Hepatic stellate cell (primary cell): ENCODE data around the gene SLC35B3.
A peak's percentile ranks its signal among the peaks of the same experiment; 100 is the strongest.
"Not testable (repeated sequence)": the region's sequence is repeated elsewhere in the genome, so short reads cannot be mapped to it uniquely, and the experiment has no call there.

ENCODE experiments used
- DNase-seq: peaks from one replicate; pipeline ENCODE4 v3.0.0; 2011; ENCODE audit warnings: low spot score

SLC35B3 gene

GRCh38 chr6:8435093-8435844 is at the start of gene SLC35B3:
Gene SLC35B3 (minus strand): TSS chr6:8435545.
- peak; percentile 89 for DNase-seq

DNA sequence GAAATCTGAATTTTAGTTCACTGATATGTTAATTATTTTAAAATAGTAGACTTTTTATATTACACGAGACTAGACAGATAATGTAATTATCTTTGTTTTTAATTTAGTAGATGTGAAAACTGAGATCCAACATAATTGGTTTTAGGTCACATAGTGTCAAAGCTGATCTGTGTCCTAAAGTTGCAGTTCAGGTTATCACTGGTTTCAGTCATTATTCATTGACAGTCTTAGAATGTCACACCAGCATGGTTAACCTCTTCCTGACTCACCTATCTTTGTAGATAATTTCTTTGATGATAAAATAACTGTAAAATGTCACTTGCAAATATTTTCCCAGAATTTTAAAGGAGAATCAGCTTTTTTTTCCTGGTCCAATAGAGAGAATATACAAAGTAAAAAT is 48.3 kb upstream of the SLC35B3 start:
- DNase-seq = no peak

DNA sequence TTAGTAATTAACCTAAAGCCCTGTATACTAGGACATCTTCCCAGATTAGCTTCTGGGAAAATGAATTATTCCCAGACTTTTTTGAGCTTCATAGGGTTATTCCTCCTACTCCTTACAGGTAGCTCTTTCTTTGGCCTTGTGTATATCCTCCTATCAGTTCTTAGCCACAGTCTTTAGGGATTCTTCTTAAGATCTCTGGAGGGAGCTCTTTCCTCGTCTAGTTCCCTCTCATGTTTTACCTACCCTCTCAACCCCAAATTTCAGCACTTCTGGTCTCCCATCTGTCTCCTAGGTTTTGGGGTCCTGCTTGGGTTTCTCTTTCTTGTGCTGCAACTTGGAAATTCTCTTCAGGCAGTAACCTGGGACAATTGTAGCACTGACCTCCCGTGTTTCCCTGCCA is 46.4 kb upstream of the SLC35B3 start:
- DNase-seq = no peak

GRCh38 chr6:8478418-8478817 is 43.1 kb upstream of the SLC35B3 start:
- DNase-seq = no peak

DNA sequence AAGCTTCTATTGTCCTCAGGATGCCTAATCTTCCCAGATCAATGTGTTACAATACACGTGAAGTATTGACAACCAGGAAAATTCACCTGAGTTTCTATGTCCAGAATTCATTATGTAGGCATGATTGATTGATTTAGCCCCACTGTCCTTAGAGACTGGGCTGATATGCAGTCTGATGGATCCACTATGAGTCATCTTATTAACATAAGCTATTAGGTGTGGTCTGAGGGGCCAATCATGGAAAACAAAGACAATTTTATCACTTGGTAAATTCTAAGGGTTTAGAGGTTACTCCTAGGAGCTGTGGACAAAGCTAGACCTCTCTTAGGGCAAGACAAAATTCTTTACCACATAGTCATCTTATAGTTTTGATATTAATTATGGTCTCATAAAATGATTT is 41.3 kb upstream of the SLC35B3 start:
- DNase-seq = no peak

- DNase-seq = no peak
These were observed 33.4 kb upstream of the SLC35B3 start for GRCh38 chr6:8468552-8469356.

- DNase-seq = no peak
These were observed 27.3 kb upstream of the SLC35B3 start for GRCh38 chr6:8462694-8463093.

- DNase-seq = no peak
These were observed 26.8 kb upstream of the SLC35B3 start for GRCh38 chr6:8462169-8462568.

GRCh38 chr6:8446391-8446790 is 11.0 kb upstream of the SLC35B3 start:
- DNase-seq = no peak

- not testable (repeated sequence) for DNase-seq
These were observed 10.6 kb upstream of the SLC35B3 start for GRCh38 chr6:8445930-8446329.

DNA sequence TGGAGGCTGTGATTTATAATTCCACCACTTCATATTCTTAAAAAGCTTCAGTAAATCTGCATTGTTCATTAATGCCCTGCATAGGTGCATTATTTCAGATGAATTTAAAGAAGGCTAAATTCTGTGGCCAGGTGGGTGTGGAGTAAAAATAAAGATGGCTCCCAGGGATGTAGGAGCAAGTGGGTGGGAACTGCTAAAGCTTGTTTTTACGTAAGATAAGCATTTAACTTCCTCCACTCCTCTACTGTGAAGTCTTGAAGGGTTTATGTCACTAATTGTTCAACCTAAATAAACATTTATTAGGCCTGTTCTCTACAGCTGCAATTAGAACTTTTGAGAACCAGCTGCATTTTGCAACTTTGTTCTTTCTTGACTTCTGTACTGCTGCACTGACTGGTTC is 6.8 kb upstream of the SLC35B3 start:
- DNase-seq = no peak

DNA sequence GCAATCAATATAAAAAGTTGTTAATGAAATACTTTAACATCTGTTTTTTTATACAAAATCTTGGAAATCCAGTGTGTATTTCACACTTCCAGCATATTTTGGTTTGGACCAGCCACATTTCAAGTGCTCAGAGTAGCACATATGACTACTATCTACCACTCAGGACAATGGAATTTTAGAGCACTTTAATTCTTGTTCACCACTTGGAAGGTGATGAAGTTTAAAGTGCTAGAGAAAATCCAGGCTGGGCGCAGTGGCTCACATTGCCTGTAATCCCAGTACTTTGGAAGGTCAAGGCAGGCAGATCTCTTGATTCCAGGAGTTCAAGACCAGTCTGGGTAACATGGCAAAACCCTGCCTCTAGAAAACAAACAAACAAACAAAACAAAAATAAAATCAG is 6.1 kb upstream of the SLC35B3 start:
- no peak for DNase-seq

DNA sequence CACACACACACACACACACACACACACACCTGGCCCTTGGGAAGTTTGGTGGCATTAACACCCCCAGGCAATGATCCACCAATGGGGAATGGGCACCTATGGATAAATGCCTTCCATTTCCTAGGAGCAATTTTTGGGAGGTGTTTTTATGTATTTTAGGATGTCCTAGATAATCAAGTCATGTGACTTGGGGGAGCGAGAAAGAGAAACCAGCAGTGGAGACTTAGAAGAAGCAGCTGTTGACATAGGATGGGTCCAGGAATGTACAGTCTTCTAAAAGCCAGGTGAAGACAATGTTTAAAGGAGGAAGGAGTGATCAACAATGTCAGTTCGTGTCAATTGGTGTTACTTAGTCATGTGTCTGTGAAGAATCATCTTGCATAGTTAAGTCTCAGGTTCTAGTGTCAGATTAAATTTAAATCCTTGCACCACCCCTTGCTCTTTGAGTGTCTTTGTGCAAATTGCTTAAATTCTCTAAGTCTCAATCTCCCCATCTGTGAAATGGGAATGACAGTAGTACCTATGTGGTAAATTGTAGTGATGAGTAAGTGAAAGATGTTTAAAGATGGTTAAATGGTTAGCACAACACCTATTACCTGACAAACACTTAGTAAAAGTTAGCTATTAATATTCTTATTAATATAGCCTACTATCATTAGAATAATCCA is 4.4 kb upstream of the SLC35B3 start:
- DNase-seq = no peak

DNA sequence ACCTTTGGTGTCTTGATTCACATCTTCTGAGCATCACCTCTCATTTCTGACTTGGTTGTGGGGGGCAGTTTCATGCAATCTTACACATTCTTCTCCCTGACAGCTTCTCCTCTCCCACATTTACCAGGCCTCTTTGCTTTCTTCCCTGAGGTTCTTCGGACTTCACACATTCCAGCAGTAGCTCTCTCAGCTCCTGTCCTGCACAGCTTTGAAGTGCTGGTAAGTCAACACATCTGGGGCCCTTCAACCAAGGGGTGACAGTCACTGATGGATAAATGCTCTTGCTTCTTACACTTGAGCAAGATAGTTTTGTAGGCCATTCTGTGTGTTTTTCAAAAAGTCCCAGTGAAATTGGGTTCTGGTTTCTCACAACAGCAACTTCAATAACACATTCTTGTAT is 2.5 kb upstream of the SLC35B3 start:
- no peak for DNase-seq

DNA sequence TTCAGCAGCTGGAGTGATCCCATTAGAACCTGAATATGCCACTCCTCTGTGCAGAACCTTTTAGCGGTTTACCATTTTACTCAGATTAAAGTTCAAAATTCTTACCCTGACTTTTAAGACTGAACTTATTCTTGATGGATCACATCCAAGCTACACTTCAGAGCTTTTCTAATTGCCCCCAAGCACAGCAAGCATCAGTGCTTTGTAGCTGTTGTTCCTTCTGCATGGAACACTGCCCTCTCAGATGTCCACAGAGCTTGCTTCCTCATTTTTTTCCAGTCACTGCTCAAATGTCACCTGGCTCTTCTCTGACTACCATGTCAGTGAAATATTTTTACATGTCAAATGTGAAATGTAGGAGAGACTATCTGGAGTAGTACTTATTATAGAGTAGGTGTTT is 1.6 kb upstream of the SLC35B3 start:
- DNase-seq = no peak

- DNase-seq = no peak
These were observed 462 bp upstream of the SLC35B3 start for GRCh38 chr6:8435845-8436168.

DNA sequence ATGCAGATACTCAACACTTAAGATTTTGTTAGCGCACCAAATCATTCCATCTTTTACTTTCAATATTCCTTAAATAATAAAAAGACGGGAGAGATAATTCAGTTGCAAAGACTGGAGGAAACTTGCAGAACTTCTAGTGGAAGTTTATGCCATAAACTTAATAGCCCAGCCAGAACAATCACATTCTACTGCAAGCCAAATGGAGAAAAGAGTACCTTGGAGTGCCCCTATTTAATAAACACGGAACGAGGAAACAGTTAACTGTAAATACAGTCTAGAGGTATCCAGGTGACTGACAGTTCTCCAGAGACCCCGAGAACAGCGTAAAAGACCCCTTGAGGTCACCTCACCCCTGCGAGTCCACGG is 635 bp downstream of the SLC35B3 start:
- no peak for DNase-seq

DNA sequence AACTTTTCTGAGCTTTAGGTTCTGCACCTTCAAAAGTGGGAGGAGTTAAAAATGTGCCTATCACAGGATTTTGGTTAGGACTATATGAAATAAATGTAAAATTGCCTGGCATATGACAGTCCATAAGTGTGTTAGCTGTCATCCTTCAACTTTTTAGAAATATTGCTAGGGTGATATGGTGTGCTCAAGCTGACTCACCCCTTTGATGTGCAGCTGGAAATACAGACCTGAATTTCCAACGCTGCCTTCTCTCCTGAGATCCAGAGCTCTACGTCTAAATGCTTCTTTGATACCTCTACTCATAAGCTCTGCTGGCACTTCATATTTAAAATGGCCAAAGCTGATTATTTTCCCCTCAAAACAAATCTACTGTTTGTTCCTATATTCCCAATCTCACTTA is 2.7 kb downstream of the SLC35B3 start:
- DNase-seq = no peak

DNA sequence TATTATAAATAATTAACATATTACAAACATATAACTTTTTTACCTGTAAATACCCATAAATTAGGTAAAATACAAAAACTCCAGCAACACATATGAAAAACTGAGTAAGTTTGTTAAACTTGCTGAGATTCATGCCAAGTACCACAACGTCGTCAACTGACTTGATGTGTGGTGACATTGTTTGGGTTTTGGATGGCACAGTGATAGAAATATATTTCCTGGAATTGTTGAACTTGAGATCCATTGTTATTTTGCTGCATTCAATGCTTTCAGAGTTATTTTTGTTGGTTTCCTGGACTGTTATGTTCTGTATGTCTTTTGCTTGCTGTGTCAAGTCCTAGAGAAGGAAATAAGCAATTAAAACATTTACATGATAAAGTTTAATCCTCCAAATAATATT is 5.5 kb downstream of the SLC35B3 start:
- no peak for DNase-seq

DNA sequence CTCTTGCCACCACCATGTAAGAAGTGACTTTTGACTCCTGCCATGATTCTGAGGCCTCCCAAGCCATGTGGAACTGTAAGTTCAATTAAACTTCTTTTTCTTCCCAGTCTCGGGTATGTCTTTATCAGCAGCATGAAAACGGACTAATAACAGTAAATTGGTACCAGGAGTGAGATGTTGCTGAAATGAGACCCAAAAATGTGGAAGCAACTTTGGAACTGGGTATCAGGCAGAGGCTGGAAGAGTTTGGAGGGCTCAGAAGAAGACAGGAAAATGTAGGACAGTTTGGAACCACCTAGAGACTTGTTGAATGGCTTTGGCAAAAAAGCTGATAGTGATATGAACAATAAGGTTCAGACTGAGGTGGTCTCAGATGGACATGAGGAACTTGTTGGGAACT is 8.8 kb downstream of the SLC35B3 start:
- DNase-seq = not testable (repeated sequence)

- DNase-seq = no peak
These were observed 15.2 kb downstream of the SLC35B3 start for GRCh38 chr6:8420031-8420588.

DNA sequence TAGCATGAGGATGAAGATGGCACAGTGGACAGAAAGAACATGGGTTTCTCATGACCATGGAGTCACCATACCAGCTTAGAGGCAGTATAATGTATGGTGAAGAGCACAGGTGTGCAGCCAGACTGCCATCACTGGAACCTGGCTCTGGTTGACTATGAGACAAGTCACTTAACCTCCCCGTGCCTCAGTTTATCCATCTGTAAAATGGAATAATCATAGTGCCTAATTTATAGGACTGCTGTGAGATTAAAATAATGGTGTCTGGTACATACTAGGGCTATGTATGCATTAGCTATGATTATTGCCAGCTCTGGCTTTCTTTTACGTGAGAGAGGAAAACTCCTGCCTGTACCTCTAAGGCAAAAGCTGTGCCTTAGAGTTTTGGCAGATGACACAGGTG is 19.4 kb downstream of the SLC35B3 start:
- no peak for DNase-seq

DNA sequence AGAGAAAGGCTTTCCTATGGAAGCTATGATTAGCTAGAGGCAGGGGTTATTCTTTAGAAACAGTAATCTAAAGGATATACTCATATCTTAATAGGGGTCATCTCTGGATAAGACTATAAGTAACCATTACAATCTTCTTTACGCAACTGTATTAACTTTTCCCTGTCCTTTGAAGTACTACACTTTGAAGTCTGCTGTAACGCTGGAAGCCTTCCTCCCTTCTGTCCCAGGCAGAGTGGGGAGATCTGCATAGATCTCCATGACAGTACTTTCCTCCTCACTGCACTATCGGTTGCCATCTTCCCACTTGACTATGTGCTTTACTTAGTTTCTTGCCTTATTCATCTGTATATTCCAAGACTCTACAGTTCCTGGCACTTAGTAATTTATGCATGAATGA is 20.1 kb downstream of the SLC35B3 start:
- no peak for DNase-seq
